CD4-positive, alpha-beta T cell treated with Interleukin-6 for 4 hours (primary cell): Measurements from ENCODE around the gene BORCS5.
"Not testable (repeated sequence)": the region's sequence is repeated elsewhere in the genome, so short reads cannot be mapped to it uniquely, and the experiment has no call there.

Experiments used
- DNase-seq: peaks from one replicate; pipeline ENCODE4 v3.0.0-alpha.2; 2020; ENCODE audit warnings: mixed read lengths

The BORCS5 gene

DNA sequence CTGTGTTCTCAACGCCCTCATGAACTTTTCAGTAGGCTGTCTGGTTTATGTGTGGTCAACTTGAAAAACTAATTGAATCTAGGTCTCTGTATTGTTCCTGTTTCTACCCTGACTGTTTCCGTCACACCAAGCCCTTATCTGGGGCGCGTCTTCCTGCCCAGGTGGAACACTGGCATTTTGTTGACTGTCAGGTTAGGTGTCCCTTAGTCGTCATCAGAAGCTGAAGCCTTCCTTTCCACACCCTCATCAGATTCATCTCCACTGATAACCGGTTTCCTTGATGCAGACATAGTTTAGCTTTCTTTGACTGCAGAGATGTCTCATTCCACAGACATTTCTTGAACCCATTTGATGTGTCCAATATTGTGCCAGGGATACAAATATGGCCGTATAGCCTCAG lies 109.3 kb downstream of the BORCS5 start:
- peak; percentile 75 for DNase-seq

GRCh38 chr12:12467264-12467663 lies 110.4 kb downstream of the BORCS5 start:
- peak; percentile 60 for DNase-seq

GRCh38 chr12:12467688-12468261 lies 110.9 kb downstream of the BORCS5 start:
- peak; percentile 62 for DNase-seq

- no peak for DNase-seq
These were observed 111.7 kb downstream of the BORCS5 start for GRCh38 chr12:12468575-12468974.

DNA sequence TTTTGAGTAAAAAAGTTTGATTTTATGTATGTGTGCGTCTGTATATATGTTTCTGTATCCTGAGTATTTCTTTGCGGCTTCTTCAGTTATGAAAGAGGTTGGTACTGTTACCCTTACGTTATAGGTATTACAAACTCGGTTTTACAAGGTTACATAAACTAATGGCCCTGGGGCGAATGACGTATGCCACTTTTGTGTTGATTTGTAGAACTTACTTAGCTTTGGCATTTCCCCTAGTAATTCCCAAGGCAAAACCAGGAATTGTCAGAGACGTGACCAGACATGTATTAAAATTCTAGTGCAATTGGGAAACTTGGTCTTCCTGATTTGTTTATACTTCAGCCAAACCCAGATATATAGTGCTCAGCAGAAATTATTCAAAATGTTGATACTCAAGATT lies 112.5 kb downstream of the BORCS5 start:
- no peak for DNase-seq

GRCh38 chr12:12470751-12471306 lies 114.0 kb downstream of the BORCS5 start:
- DNase-seq, result no peak

GRCh38 chr12:12471982-12472961 lies 115.4 kb downstream of the BORCS5 start:
- not testable (repeated sequence) for DNase-seq

GRCh38 chr12:12473223-12473622 lies 116.3 kb downstream of the BORCS5 start:
- DNase-seq, result no peak

DNA sequence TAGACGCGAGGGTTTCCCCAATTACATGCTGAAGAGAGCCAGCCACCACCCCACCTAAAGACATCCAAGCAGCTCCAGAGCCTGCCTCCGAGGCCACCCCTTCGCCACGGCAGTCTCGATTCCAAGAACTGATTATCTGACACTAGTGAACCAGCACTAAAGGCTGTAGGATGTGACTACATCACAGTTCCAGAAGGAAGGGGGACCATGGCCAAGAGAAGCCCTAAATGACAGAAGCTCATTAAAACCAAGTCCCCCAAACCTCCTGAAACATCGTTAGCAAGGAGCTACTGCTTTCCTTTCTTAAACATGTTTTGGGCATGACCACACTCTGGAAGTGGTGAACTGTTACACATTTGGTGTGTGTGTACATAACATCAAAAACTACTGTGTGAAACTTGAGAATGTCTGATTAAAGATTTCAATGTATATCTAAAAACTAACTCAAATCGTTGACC lies 117.6 kb downstream of the BORCS5 start:
- peak; percentile 20 for DNase-seq

GRCh38 chr12:12474931-12475795 lies 118.3 kb downstream of the BORCS5 start:
- peak; percentile 77 for DNase-seq

- no peak for DNase-seq
These were observed 120.1 kb downstream of the BORCS5 start for GRCh38 chr12:12476857-12477531.

- no peak for DNase-seq
These were observed 120.6 kb downstream of the BORCS5 start for GRCh38 chr12:12477532-12477890.

DNA sequence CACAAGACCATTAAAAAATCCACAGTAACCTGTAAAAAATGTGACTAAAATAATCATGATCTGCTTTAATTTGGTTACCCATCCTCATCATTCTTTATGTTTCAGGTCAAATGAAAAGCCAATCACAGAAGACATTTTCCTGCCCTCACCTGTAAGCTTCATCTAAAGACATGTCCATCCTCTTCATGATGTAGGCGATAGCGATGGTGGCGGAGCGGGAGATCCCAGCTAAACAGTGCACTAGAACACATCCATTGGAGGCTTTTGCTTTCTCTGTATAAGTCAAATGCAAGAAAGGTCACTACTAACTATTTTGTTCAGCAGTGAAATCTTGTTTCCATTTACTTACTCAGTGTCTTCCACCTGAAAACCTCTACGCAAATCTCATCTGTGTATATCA lies 123.2 kb downstream of the BORCS5 start:
- no peak for DNase-seq

GRCh38 chr12:12481631-12482030 lies 124.8 kb downstream of the BORCS5 start:
- peak; percentile 31 for DNase-seq

DNA sequence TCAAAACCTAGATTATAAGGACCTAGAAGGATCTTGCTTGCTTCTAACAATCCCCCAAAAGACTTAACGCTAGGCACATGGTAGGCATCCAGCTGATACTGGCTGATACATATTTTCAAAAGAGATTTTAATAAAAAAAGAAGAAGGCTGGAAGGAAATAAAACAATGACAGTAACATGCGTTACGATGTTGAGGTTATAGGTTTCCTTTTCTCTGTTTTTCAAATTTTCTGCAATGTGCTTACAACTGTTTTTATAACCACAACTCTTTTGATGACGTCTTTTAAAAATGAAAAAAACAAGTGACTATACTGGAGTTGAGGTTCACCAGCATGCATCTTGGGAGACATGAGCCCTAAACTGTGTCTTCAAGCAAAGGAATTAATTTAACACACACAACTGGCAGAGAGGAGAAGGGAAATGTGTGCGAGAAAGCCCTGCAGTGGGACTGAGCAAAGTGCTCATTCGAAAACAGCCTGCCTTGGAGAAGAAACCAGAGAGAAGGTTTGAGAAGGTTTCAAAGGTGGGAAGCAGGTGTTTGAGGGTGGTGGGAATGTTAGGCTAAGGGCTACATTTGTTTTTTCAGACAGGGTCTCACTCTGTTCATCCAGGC lies 125.4 kb downstream of the BORCS5 start:
- DNase-seq, result peak; percentile 59

DNA sequence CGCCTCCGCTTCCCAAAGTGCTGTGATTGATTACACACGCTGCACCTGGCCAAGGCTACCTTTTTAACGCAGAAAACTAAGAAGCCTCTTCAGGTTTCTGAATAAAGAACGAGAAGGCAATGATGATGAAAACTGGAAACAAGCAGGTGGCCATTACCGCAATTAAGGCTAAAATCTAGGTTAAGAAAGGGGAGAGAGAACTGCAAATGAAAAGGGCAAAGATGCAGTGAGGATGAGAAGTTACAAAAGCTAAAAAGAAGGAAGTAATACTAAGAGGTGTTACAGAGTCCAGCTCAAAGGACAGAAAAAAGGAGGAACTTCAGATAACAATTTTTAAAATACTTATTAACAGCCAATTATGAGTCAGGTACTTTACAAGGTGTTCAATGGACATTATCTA lies 126.1 kb downstream of the BORCS5 start:
- DNase-seq, result no peak

DNA sequence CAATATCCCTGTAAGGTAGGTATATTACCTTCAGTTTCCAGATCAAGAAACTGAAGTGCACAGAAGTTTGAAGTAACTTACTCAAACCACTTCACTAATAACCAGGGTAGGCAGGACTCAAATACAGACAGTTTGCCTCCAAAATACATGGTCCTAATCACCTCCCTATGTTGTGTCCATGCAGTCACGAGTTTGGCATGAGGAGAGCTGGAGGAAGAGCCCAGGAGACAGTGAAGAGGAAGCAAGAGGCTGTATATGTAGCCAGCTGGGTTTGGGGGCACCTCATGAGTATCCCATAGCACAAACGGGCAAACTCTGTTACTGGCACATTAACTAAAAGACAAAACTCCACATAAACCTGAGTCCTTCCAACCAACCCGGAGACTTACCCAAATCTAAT lies 126.6 kb downstream of the BORCS5 start:
- no peak for DNase-seq

- peak; percentile 26 for DNase-seq
These were observed 129.9 kb downstream of the BORCS5 start for GRCh38 chr12:12486661-12487240.

GRCh38 chr12:12487490-12487889 lies 130.6 kb downstream of the BORCS5 start:
- DNase-seq, result no peak

DNA sequence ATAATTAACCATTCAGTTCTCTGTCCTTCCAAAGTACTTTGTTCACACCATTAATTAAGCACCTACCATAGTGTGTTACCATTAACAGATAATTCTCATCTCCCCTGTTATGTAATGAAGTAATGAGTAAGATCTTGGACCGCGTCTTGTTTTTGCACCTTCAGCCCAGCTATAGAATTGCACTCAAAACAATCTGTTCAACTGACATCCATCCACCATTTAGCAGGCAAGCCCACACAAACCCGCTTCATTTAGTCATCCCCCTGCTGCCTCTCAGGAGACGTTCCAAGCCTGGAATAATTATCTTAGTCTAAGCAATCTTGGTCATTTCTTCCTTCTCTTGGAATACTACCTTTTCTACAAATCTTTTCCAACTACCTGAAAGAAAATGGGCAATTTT lies 131.4 kb downstream of the BORCS5 start:
- DNase-seq, result no peak

DNA sequence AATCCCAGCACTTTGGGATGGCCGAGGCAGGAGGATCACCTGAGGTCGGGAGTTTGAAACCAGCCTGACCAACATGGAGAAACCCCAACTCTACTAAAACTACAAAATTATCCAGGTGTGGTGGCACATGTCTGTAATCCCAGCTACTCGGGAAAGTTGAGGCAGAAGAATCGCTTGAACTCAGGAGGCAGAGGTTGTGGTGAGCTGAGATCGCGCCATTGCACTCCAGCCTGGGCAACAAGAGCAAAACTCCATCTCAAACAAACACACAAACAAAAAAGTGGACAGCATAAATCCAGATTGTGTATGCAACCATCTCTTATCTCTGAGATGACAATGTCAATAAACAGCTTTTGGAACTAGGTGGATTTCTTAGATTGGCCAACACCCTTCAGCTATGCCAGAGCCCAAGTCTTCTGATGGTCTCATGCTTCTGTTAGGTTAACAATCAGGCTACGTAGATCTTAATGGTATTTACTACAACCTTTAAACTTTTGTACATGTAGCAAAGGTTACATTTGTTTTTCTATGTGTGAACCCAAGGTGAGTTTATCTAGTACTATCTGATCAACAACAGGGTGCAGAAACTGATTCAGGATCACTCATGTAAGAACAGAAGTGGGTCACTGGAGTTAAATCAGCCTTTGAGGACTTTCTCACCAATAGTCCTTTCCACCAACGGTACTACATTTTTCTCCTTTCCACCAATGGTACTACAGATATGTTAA lies 132.1 kb downstream of the BORCS5 start:
- no peak for DNase-seq
